Mucosa of stomach (tissue), 1 donor: ENCODE measurements around the gene PARD6G.
"Not testable (repeated sequence)": the region's sequence is repeated elsewhere in the genome, so short reads cannot be mapped to it uniquely, and the experiment has no call there.

Experiments used
- H3K27me3 ChIP-seq: one replicate; pipeline ENCODE4 v1.7.0; 2013; ENCODE audit warnings: mild to moderate bottlenecking, low read length; ENCODE audit not compliant: control insufficient read depth, insufficient read depth
- H3K36me3 ChIP-seq: one replicate; pipeline ENCODE4 v1.7.0; 2013; ENCODE audit warnings: low read length; ENCODE audit not compliant: control insufficient read depth, insufficient read depth
- H3K4me1 ChIP-seq: one replicate; pipeline ENCODE4 v1.7.0; 2013; ENCODE audit warnings: mild to moderate bottlenecking, low read length; ENCODE audit not compliant: control insufficient read depth, insufficient read depth
- H3K4me3 ChIP-seq: one replicate; pipeline ENCODE4 v1.7.0; 2013; ENCODE audit warnings: low read length
- H3K9ac ChIP-seq: one replicate; pipeline ENCODE4 v1.7.0; 2013; ENCODE audit warnings: mild to moderate bottlenecking, low read length, moderate library complexity
- H3K9me3 ChIP-seq: one replicate; pipeline ENCODE4 v1.7.0; 2013; ENCODE audit warnings: mild to moderate bottlenecking, low read length, moderate library complexity; ENCODE audit not compliant: control insufficient read depth
- donor health status: Pancreatic carcinoma.

PARD6G gene

DNA sequence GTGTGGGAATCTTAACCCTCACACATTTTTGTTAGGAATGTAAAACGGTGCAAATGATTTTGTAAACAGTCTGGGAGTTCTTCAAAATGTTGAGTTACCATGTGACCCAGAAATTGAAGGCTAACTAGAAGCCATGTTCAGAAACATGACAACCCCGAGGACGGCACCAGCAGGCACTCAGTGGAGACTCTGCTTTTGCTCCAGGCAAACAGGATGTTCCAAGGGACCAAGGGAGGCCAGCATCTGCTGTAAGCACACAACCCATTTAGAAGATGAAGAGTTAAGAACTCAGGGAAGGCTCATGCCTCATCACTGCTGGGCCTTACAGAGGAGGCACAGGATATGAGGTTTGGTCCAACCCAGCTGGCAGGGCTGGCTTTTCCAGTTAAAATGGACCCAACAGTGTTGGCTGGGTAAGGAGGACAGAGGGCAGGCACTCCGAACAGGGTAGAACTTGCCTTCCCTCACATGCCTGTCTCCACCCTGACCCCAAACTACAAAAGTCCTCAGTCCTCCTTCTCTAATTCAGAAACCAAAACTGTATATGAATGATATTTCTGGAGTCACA is 23.6 kb downstream of the PARD6G start:
- Histone ChIP-seq H3K9me3 (no peaks in the 10 kb centered on the region), H3K4me3 (no peak overlapping the region), H3K27me3 (no peaks in the 10 kb centered on the region), H3K36me3 (no peaks in the 10 kb centered on the region), H3K9ac (no peak overlapping the region), H3K4me1 (no peaks in the 10 kb centered on the region)

GRCh38 chr18:80219488-80219887 is 27.8 kb downstream of the PARD6G start:
- H3K4me1 ChIP-seq, H3K9ac ChIP-seq, H3K4me3 ChIP-seq, H3K27me3 ChIP-seq, H3K9me3 ChIP-seq, H3K36me3 ChIP-seq: not testable (repeated sequence)

DNA sequence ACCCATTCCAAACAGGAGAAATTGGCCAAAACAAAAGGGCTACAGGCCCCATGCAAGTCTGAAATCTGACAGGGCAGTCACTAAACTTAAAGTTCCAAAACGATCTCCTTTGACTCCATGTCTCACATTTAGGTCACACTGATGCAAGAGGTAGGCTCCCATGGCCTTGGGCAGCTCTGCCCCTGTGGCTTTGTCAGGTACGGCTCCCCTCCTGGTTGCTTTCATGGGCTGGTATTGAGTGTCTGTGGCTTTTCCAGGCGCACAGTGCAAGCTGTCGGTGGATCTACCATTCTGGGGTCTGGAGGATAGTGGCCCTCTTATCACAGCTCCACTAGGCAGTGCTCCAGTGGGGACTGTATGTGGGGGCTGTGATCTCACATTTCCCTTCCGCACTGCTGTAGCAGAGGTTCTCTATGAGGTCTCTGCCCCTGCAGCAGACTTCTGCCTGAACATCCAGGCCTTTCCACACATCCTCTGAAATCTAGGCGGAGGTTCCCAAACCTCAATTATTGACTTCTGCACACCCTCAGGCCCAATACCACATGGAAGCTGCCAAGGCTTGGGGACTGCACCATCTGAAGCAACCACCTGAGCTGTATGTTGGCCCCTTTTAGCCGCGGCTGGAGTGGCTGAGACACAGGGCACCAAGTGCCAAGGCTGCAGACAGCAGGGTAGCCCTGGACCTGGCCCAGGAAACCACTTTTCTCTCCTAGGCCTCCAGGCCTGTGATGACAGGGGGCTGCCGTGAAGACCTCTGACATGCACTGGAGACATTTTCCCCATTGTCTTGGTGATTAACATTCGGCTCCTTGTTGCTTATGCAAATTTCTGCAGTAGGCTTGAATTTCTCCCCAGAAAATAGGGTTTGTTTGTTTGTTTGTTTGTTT is 28.7 kb downstream of the PARD6G start:
- Histone ChIP-seq H3K9ac (no peak overlapping the region), H3K9me3 (no peaks in the 10 kb centered on the region), H3K4me1 (no peaks in the 10 kb centered on the region), H3K27me3 (no peaks in the 10 kb centered on the region), H3K36me3 (no peaks in the 10 kb centered on the region), H3K4me3 (no peak overlapping the region)

DNA sequence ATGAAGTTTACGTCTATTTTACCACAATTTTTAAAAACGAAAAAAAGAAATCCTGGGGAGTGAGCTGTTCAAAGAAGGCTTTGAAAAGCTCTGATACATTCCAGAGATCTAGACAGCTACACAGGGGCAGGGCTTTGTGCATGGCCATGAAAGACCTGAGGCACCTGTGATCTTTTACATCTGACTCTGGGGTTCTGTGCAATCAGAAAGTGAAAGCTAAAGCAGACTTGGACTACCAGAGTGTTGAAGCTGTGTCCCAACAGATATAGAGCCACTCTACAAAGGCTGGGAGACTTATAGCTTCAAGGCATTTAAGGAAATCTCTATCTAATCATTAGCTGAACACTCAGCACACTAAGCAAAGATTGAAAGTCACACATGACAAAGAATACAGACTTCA is 34.1 kb downstream of the PARD6G start:
- no peak overlapping the region for H3K4me3 ChIP-seq
- H3K9ac ChIP-seq = peak overlapping the region; percentile 28
- H3K9me3 ChIP-seq = no peaks in the 10 kb centered on the region
- no peaks in the 10 kb centered on the region for H3K27me3 ChIP-seq
- no peaks in the 10 kb centered on the region for H3K36me3 ChIP-seq
- no peaks in the 10 kb centered on the region for H3K4me1 ChIP-seq

DNA sequence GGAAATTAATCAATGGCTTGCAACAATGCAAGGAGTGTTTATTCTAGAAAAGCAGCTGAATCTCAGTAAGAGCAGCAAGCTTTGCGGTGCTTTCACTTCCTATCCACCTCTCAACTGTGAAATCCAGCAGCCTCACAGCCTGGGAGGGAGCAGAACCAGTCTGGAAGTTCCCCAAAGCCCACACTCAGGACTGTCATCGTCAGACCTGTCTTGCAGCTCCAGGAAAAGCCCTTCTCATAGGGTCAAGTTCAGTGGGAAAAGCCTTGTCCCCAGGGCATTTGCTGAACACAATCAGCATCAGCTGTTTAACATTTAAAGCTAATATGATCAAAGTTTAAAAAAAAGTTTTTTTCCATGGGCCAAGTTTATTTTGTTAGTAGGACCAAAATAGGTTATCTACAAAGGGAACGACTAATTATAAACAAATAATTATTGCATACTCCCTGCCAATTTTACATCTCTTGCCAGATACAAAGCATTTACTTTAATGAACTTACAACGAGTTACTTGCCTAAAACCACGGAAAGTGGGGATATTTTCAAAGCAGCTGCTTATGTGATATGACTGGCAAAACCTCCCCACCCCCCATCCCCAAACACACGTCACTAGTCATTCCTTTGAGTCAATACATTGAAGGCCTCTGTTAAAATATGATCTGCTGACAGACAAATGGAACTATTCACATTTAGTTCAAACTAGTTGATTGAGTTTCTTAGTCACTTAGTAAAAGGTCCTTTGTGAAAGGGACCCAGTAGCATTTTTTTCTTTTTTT is 36.8 kb downstream of the PARD6G start:
- no peaks in the 10 kb centered on the region for H3K36me3 ChIP-seq
- no peak overlapping the region for H3K4me3 ChIP-seq
- no peak overlapping the region for H3K9ac ChIP-seq
- H3K27me3 ChIP-seq = no peaks in the 10 kb centered on the region
- no peaks in the 10 kb centered on the region for H3K9me3 ChIP-seq
- no peaks in the 10 kb centered on the region for H3K4me1 ChIP-seq

GRCh38 chr18:80208620-80209019 is 38.7 kb downstream of the PARD6G start:
- H3K9me3 ChIP-seq = no peaks in the 10 kb centered on the region
- no peaks in the 10 kb centered on the region for H3K36me3 ChIP-seq
- H3K9ac ChIP-seq = no peak overlapping the region
- H3K4me1 ChIP-seq = no peaks in the 10 kb centered on the region
- H3K27me3 ChIP-seq = no peaks in the 10 kb centered on the region
- H3K4me3 ChIP-seq = no peak overlapping the region

- H3K9me3 ChIP-seq = no peaks in the 10 kb centered on the region
- no peaks in the 10 kb centered on the region for H3K36me3 ChIP-seq
- no peak overlapping the region for H3K9ac ChIP-seq
- no peak overlapping the region for H3K4me3 ChIP-seq
- peaks cover under 1% of the 10 kb centered on the region for H3K4me1 ChIP-seq
- H3K27me3 ChIP-seq = no peaks in the 10 kb centered on the region
Observed at GRCh38 chr18:80205294-80205693, 42.0 kb downstream of the PARD6G start.

DNA sequence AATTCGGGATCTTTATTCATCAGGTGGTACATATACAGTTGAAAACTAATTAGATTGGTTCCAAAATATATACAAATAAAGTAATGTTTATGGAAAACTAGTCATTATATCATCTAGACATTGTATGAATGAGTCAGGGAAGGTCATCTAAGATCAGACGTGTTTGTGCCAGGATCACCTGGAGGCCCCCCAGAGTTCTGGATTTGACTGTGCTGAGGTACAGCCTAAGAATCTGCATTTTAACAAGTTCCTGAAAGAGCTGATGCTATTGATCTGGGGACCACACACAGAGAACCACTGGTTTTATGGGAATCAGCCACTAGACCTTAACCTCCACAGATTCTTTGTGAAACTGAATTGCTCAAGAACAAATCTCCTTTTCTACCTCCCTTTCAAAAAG is 43.2 kb downstream of the PARD6G start:
- H3K4me1 ChIP-seq = peaks cover 4% of the 10 kb centered on the region
- H3K27me3 ChIP-seq = no peaks in the 10 kb centered on the region
- H3K9ac ChIP-seq = no peak overlapping the region
- no peak overlapping the region for H3K4me3 ChIP-seq
- no peaks in the 10 kb centered on the region for H3K9me3 ChIP-seq
- no peaks in the 10 kb centered on the region for H3K36me3 ChIP-seq

GRCh38 chr18:80203249-80203648 is 44.1 kb downstream of the PARD6G start:
- no peaks in the 10 kb centered on the region for H3K27me3 ChIP-seq
- no peak overlapping the region for H3K4me3 ChIP-seq
- H3K4me1 ChIP-seq = peaks cover 4% of the 10 kb centered on the region
- no peak overlapping the region for H3K9ac ChIP-seq
- no peaks in the 10 kb centered on the region for H3K36me3 ChIP-seq
- no peaks in the 10 kb centered on the region for H3K9me3 ChIP-seq

DNA sequence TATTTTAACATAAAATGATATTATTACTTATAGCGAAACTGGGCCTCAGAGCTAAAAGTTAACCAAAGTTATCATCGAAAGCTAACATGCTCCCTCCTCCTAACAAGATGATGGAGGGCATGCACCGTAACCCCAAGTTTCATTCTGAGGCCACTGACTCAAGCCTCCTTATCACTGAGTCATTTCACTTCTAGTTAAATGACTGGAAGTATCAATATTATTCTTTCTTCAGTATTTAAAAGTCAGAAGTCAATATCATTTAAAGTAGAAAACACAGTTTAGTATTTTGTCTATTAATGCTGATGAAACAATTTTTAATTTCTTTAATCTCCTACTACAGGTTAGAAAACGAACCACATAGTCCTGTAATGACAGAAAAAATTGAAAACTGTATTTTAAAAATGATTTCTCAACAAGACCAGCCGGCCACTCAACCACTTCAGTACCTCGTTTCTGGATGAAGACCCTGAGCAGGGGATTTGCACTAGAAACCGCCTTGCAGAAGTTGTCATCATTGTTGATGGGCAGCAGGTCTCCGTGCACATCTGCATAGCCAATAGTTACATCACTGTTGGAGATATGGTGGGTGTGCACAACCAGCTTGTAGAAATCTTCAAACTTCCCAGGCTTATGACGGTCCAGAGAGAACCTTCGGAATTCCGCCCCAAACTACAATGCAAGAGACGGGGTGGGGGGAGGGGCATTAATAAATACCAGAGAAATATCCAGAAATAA is 44.9 kb downstream of the PARD6G start:
- no peaks in the 10 kb centered on the region for H3K9me3 ChIP-seq
- H3K27me3 ChIP-seq = no peaks in the 10 kb centered on the region
- H3K9ac ChIP-seq = no peak overlapping the region
- peaks cover 4% of the 10 kb centered on the region for H3K4me1 ChIP-seq
- H3K36me3 ChIP-seq = no peaks in the 10 kb centered on the region
- no peak overlapping the region for H3K4me3 ChIP-seq

DNA sequence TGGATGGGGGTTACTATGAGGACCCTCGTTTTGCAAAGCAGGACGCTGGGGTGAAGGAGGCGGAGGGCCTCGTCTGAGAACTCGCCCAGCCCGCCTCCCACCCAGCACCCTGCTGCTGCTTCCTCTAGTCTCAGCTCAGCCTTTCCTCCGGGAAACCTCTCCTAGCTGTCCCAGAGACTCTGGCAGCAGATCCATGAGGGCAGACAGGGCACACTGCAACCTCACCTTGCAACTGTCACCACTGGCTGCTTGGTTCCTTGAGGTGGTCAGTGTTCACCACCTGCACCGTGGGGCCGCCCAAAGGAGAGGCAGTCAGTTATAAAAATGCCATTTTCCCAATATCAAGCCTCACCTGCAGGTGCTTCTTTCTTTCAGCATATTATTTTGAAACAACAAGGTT is 45.6 kb downstream of the PARD6G start:
- H3K9me3 ChIP-seq = no peaks in the 10 kb centered on the region
- no peak overlapping the region for H3K9ac ChIP-seq
- peaks cover 4% of the 10 kb centered on the region for H3K4me1 ChIP-seq
- H3K27me3 ChIP-seq = no peaks in the 10 kb centered on the region
- no peaks in the 10 kb centered on the region for H3K36me3 ChIP-seq
- H3K4me3 ChIP-seq = no peak overlapping the region
